Caco-2 (cell line): ENCODE measurements around the gene ZNF76. TPM values are rescaled to one million over a fixed set of nuclear protein-coding genes. Genes with fewer than 3 reads are reported as not detected.
A peak's percentile ranks its signal among the peaks of the same experiment; 100 is the strongest.

Source experiments
- BruUV-seq: library from RNA; stranded (reverse); fragments of 400-500 nt; replicated peaks from 2 replicates; lab custom pipeline; 2021; lab: Mats Ljungman, UMichigan
- CTCF ChIA-PET: fragments of 300-600 bp; sonication (Branson Sonifier 250); formaldehyde crosslinking; loops from one replicate; lab custom pipeline; 2022; ENCODE audit warnings: antibody characterized with exemption; lab: Charles Lee
- POLR2A ChIA-PET: fragments of 300-600 bp; sonication (Branson Sonifier 250); formaldehyde crosslinking; loops from one replicate; lab custom pipeline; 2022; ENCODE audit warnings: antibody characterized with exemption; lab: Charles Lee
- DNase-seq, 2 experiments: peaks; one replicate each; pipeline versions ENCODE4 v3.0.0 to v3.0.0-alpha.2; 2020 to 2022
- H3K27me3 ChIP-seq: replicated peaks from 2 replicates; pipeline ENCODE4 v1.6.0; 2011; ENCODE audit warnings: low read length; ENCODE audit not compliant: control insufficient read depth, insufficient read depth
- H3K36me3 ChIP-seq: 2 replicates; pipeline ENCODE4 v1.5.1; 2011; ENCODE audit warnings: low read length; ENCODE audit not compliant: control insufficient read depth, insufficient read depth
- H3K4me1 ChIP-seq: fragments of 250-450 bp; sonication (Bioruptor Pico); 2 replicates; pipeline ENCODE4 v1.5.1; 2020; ENCODE audit warnings: mild to moderate bottlenecking
- H3K4me3 ChIP-seq: 2 replicates; pipeline ENCODE4 v1.5.1; 2011; ENCODE audit warnings: low read depth, mild to moderate bottlenecking, control low read depth, low read length
- H3K9me3 ChIP-seq: fragments of 250-450 bp; sonication (Bioruptor Pico); 2 replicates; pipeline ENCODE4 v1.5.1; 2020; ENCODE audit warnings: mild to moderate bottlenecking, moderate library complexity
- H3K27ac Mint-ChIP-seq: one replicate; pipeline ENCODE4 v1.8.0; 2022; ENCODE audit warnings: mixed read lengths; ENCODE audit not compliant: unreplicated experiment
- H3K27me3 Mint-ChIP-seq: one replicate; pipeline ENCODE4 v1.8.0; 2022; ENCODE audit warnings: mixed read lengths; ENCODE audit not compliant: insufficient read depth, unreplicated experiment
- H3K36me3 Mint-ChIP-seq: one replicate; pipeline ENCODE4 v1.8.0; 2022; ENCODE audit warnings: mild to moderate bottlenecking, mixed read lengths; ENCODE audit not compliant: insufficient read depth, unreplicated experiment
- H3K4me1 Mint-ChIP-seq: one replicate; pipeline ENCODE4 v1.8.0; 2022; ENCODE audit warnings: low read depth, mixed read lengths; ENCODE audit not compliant: unreplicated experiment
- H3K4me3 Mint-ChIP-seq: one replicate; pipeline ENCODE4 v1.8.0; 2022; ENCODE audit warnings: mild to moderate bottlenecking, moderate library complexity, mixed read lengths; ENCODE audit not compliant: unreplicated experiment
- H3K9me3 Mint-ChIP-seq: one replicate; pipeline ENCODE4 v1.8.0; 2022; ENCODE audit warnings: mixed read lengths; ENCODE audit not compliant: unreplicated experiment
- intact Hi-C: fragments of 100-400 bp; cut with micrococcal nuclease; formaldehyde crosslinking; loops from one replicate; pipeline ENCODE4 v1.10.0; 2022; ENCODE audit not compliant: unreplicated experiment
- total RNA-seq: library from RNA; stranded (reverse); gene quantifications from 2 replicates; pipeline ENCODE4 v1.2.3, GENCODE V29; 2022
- TF ChIP-seq, protein P1 (sequence below), 2 experiments: fragments of 200-600 bp in 1 of 2; IDR thresholded peaks; 1 replicate in 1 of 2; 2 replicates in 1 of 2; pipeline versions ENCODE4 v1.5.1 to v1.8.0; 2011 to 2022; ENCODE audit warnings: antibody characterized with exemption in 1 of 2, control low read depth in 1 of 2, inconsistent platforms in 1 of 2, low read depth in 1 of 2, low read length in 1 of 2, mild to moderate bottlenecking in 1 of 2, moderate library complexity in 1 of 2; ENCODE audit not compliant: insufficient read depth in 1 of 2, severe bottlenecking in 1 of 2, unreplicated experiment in 1 of 2

ZNF76 gene
- total RNA-seq, 1 experiment from 2014 or later: 22.7 TPM

GRCh38 chr6:35343835-35344550, 84.5 kb downstream of the ZNF76 start:
- CTCF ChIA-PET: interaction anchor here (3.5 kb wide), 1 partner anchor 71 kb away, joined by 29 read pairs; no protein-coding TSS in a partner anchor
- BruUV-seq: no TSS peak
- intact Hi-C loops: no loop called here
- TF ChIP-seq, protein P1, sequence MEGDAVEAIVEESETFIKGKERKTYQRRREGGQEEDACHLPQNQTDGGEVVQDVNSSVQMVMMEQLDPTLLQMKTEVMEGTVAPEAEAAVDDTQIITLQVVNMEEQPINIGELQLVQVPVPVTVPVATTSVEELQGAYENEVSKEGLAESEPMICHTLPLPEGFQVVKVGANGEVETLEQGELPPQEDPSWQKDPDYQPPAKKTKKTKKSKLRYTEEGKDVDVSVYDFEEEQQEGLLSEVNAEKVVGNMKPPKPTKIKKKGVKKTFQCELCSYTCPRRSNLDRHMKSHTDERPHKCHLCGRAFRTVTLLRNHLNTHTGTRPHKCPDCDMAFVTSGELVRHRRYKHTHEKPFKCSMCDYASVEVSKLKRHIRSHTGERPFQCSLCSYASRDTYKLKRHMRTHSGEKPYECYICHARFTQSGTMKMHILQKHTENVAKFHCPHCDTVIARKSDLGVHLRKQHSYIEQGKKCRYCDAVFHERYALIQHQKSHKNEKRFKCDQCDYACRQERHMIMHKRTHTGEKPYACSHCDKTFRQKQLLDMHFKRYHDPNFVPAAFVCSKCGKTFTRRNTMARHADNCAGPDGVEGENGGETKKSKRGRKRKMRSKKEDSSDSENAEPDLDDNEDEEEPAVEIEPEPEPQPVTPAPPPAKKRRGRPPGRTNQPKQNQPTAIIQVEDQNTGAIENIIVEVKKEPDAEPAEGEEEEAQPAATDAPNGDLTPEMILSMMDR (IDR thresholded peaks at IDR 0.05; ENCODE audit: insufficient read depth in 1 of 2, low read depth in 1 of 2, low read length in 1 of 2, severe bottlenecking in 1 of 2, unreplicated experiment in 1 of 2): no peak
- H3K4me1 ChIP-seq: peaks cover 6% of the 10 kb centered on the region
- no peaks in the 10 kb centered on the region for H3K4me1 Mint-ChIP-seq
- no peak for DNase-seq
- no peaks in the 10 kb centered on the region for H3K27me3 Mint-ChIP-seq
- peaks cover 28% of the 10 kb centered on the region for H3K36me3 Mint-ChIP-seq
- H3K27ac Mint-ChIP-seq: peak overlapping the region; percentile 78
- H3K36me3 ChIP-seq: no peaks in the 10 kb centered on the region; the same call in 1 of the 2 replicates
- H3K4me3 ChIP-seq: no peak overlapping the region
- POLR2A ChIA-PET: no interaction called here
- H3K4me3 Mint-ChIP-seq: peak overlapping the region; percentile 85
- H3K27me3 ChIP-seq: no peaks in the 10 kb centered on the region
- H3K9me3 ChIP-seq: no peaks in the 10 kb centered on the region
- H3K9me3 Mint-ChIP-seq: no peaks in the 10 kb centered on the region

Other genes starting within 250 kb of the ZNF76 start
- gene TCP11, start 118.4 kb upstream of the ZNF76 start, total RNA-seq: not detected in 2 replicates
- gene SCUBE3, start 45.8 kb upstream of the ZNF76 start, total RNA-seq: 1.3 and 1.5 TPM in 2 replicates
- gene DEF6, start 38.1 kb downstream of the ZNF76 start, total RNA-seq: 5.6 and 5.7 TPM in 2 replicates
- 11.3 and 12.0 TPM in 2 replicates for gene PPARD, start 82.8 kb downstream of the ZNF76 start, total RNA-seq
- 10.5 and 12.4 TPM in 2 replicates for gene FANCE, start 192.6 kb downstream of the ZNF76 start, total RNA-seq
- gene RPL10A, start 208.7 kb downstream of the ZNF76 start, total RNA-seq: 1,082 and 1,106 TPM in 2 replicates
- 51.8 and 57.2 TPM in 2 replicates for gene TEAD3, start 237.3 kb downstream of the ZNF76 start, total RNA-seq